ENCODE data around the gene SMAD3.

- no peak for TF ChIP-seq CTCF (IDR thresholded peaks at IDR 0.05)
- TF ChIP-seq POLR2A (IDR thresholded peaks at IDR 0.05), result no peak
- TF ChIP-seq POLR2AphosphoS5 (IDR thresholded peaks at IDR 0.05), result no peak
Observed at GRCh38 chr15:67103869-67104268, 38.5 kb downstream of the SMAD3 start.

Data from prostate gland (tissue), 2 donors.